HepG2 (cell line): ENCODE measurements around the gene TTC23. TPM values are rescaled to one million over a fixed set of nuclear protein-coding genes. Genes with fewer than 3 reads are reported as not detected.

ENCODE experiments used
- ADNP ChIP-seq: sonication (generic); formaldehyde crosslinking; IDR thresholded peaks from 2 replicates; pipeline ENCODE4 v1.4.0; 2020; ENCODE audit warnings: missing genetic modification reagents
- HMG20A ChIP-seq: IDR thresholded peaks from 2 replicates; pipeline ENCODE4 v1.6.1; 2016; ENCODE audit warnings: borderline replicate concordance
- HNF4A ChIP-seq: sonication (generic); formaldehyde crosslinking; IDR thresholded peaks from 2 replicates; pipeline ENCODE4 v1.4.0; 2020; ENCODE audit warnings: missing genetic modification reagents
- HOXA7 ChIP-seq: sonication (generic); formaldehyde crosslinking; IDR thresholded peaks from 2 replicates; pipeline ENCODE4 v1.8.1; 2022; ENCODE audit warnings: mild to moderate bottlenecking, missing genetic modification reagents, moderate library complexity
- MAFG ChIP-seq: sonication (generic); formaldehyde crosslinking; IDR thresholded peaks from 2 replicates; pipeline ENCODE4 v1.5.1; 2020; ENCODE audit warnings: mild to moderate bottlenecking, missing genetic modification reagents
- NBN ChIP-seq: fragments of 450-650 bp; conservative IDR thresholded peaks from 2 replicates; pipeline ENCODE4 v1.6.1; 2017
- NFE2 ChIP-seq: sonication (generic); formaldehyde crosslinking; IDR thresholded peaks from 2 replicates; pipeline ENCODE4 v1.4.0; 2020; ENCODE audit warnings: missing genetic modification reagents
- PRMT3 ChIP-seq: sonication (generic); formaldehyde crosslinking; IDR thresholded peaks from 2 replicates; pipeline ENCODE4 v1.8.1; 2022; ENCODE audit warnings: low read depth, mild to moderate bottlenecking, moderate library complexity, missing genetic modification reagents, borderline replicate concordance
- PTBP1 ChIP-seq: fragments of 200-400 bp; formaldehyde crosslinking; IDR thresholded peaks from 2 replicates; pipeline ENCODE4 v1.6.1; 2018; ENCODE audit warnings: low read length, low read depth; ENCODE audit not compliant: poor library complexity, severe bottlenecking
- RBAK ChIP-seq: sonication (generic); formaldehyde crosslinking; IDR thresholded peaks from 2 replicates; pipeline ENCODE4 v1.5.1; 2020; ENCODE audit warnings: mild to moderate bottlenecking, missing genetic modification reagents
- REXO4 ChIP-seq: sonication (generic); formaldehyde crosslinking; IDR thresholded peaks from 2 replicates; pipeline ENCODE4 v1.8.0; 2022; ENCODE audit warnings: missing genetic modification reagents, mild to moderate bottlenecking, borderline replicate concordance
- SAFB2 ChIP-seq: sonication (generic); formaldehyde crosslinking; IDR thresholded peaks from 2 replicates; pipeline ENCODE4 v1.5.1; 2020; ENCODE audit warnings: missing genetic modification reagents, low read depth, mild to moderate bottlenecking, borderline replicate concordance
- TEAD2 ChIP-seq: sonication (generic); formaldehyde crosslinking; IDR thresholded peaks from 2 replicates; pipeline ENCODE4 v1.9.0; 2021; ENCODE audit warnings: missing genetic modification reagents
- ZFY ChIP-seq: sonication (generic); formaldehyde crosslinking; IDR thresholded peaks from 2 replicates; pipeline ENCODE4 v1.4.0; 2020; ENCODE audit warnings: missing genetic modification reagents
- ZKSCAN1 ChIP-seq: fragments of 150-350 bp; IDR thresholded peaks from 2 replicates; pipeline ENCODE4 v1.6.1; 2014; ENCODE audit warnings: low read length
- ZKSCAN5 ChIP-seq: sonication (generic); formaldehyde crosslinking; IDR thresholded peaks from 2 replicates; pipeline ENCODE4 v1.5.1; 2020; ENCODE audit warnings: mild to moderate bottlenecking, missing genetic modification reagents
- ZNF468 ChIP-seq: sonication (generic); formaldehyde crosslinking; IDR thresholded peaks from 2 replicates; pipeline ENCODE4 v1.8.0; 2022; ENCODE audit warnings: mild to moderate bottlenecking, moderate library complexity, missing genetic modification reagents
- ZNF615 ChIP-seq: sonication (generic); formaldehyde crosslinking; IDR thresholded peaks from 2 replicates; pipeline ENCODE4 v1.5.0; 2020; ENCODE audit warnings: mild to moderate bottlenecking, missing genetic modification reagents, borderline replicate concordance
- ZNF670 ChIP-seq: sonication (generic); formaldehyde crosslinking; IDR thresholded peaks from 2 replicates; pipeline ENCODE4 v1.8.0; 2022; ENCODE audit warnings: mild to moderate bottlenecking, missing genetic modification reagents, borderline replicate concordance
- ZNF724P ChIP-seq: sonication (generic); formaldehyde crosslinking; IDR thresholded peaks from 2 replicates; pipeline ENCODE4 v1.8.0; 2022; ENCODE audit warnings: missing genetic modification reagents, borderline replicate concordance
- ZSCAN21 ChIP-seq: sonication (generic); formaldehyde crosslinking; IDR thresholded peaks from 2 replicates; pipeline ENCODE4 v1.8.0; 2022; ENCODE audit warnings: mild to moderate bottlenecking, missing genetic modification reagents, moderate library complexity, borderline replicate concordance
- polyA plus RNA-seq, 8 experiments: library from polyadenylated mRNA; depleted of rRNA in 3 of 8; stranded (reverse) in 7 of 8; unstranded in 1 of 8; fragments of >200 nt; fragmentation: Illumina TruSeq in 4 of 8; extraction: Trizol in 4 of 8; gene quantifications; 2 replicates each; pipeline versions ENCODE4 v1.2.1 to v1.2.3, GENCODE V29; 2011 to 2016; ENCODE audit warnings: low read depth in 4 of 8, missing spikeins in 1 of 8, mixed read lengths in 1 of 8; ENCODE audit not compliant: insufficient read depth in 1 of 8
- total RNA-seq, 5 experiments: library from RNA; depleted of rRNA; stranded (reverse); fragments of >200 nt; fragmentation: Illumina TruSeq; extraction: Trizol; gene quantifications; 2 replicates each; pipeline ENCODE4 v1.2.3, GENCODE V29; 2016; ENCODE audit warnings: low read depth in 1 of 5
- TF ChIP-seq, protein P1 (sequence below): sonication (generic); formaldehyde crosslinking; IDR thresholded peaks from 2 replicates; pipeline ENCODE4 v1.4.0; 2020; ENCODE audit warnings: missing genetic modification reagents, borderline replicate concordance
- TF ChIP-seq, protein P2 (sequence below): IDR thresholded peaks from 2 replicates; pipeline ENCODE4 v1.6.1; 2016
- TF ChIP-seq, protein P3 (sequence below): sonication (generic); formaldehyde crosslinking; IDR thresholded peaks from 2 replicates; pipeline ENCODE4 v1.9.0; 2021; ENCODE audit warnings: mild to moderate bottlenecking, missing genetic modification reagents

Gene TTC23
- total and polyA plus RNA-seq, 2 of the 13 experiments (the other 11 are each of a cell fraction or from before 2014, with no cell fraction given): 1.6 to 11.7 TPM

DNA sequence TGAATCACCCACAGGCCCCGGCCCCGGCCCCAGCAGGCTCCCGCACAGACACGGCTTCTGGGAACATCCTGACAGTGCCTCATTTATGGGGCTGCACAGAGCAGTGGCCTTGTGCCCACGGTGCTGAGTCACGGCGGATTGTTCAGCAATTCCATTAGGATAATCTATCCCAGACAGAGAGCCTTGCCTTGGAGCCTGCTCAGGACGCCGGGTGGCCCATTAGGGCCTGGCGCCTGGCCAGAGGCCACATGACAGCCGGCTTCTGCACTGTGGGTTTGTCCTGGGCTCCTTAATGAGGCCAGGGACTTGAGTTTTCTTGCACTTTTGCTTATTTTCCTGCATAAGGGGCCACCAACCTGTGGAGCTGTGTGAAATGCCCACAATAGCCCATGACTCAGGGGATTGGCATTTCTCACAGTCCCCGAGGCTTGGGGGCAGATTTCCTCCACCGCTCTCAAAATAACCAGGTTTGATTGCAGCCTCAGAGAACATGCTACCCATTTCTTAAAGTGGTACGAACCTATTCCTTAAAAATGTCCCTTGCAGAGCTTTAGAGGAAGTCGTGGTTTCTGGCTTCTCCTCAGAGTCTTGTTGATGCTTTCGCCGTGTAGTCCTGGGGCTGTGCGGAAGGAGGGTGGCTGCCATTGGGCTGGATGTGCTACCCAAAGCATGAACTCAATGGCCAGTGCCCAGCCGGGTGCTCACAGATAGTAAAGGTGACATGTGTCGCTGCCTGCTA lies 125.5 kb downstream of the TTC23 start (continued):
- TF ChIP-seq ZSCAN21 (CRISPR knock-in tag) (no peak), ADNP (CRISPR knock-in tag) (no peak), ZFY (peak; percentile 27; the same call in 1 of the 2 replicates), ZNF468 (CRISPR knock-in tag) (no peak), ZNF615 (CRISPR knock-in tag) (no peak), TEAD2 (CRISPR knock-in tag) (no peak), PTBP1 (no peak), ZKSCAN1 (no peak), HOXA7 (CRISPR knock-in tag) (no peak), SAFB2 (CRISPR knock-in tag) (no peak), ZNF724P (no peak), ZNF670 (CRISPR knock-in tag) (no peak), ZKSCAN5 (CRISPR knock-in tag) (no peak), NFE2 (peak; percentile 89), RBAK (CRISPR knock-in tag) (no peak), REXO4 (CRISPR knock-in tag) (no peak), HNF4A (CRISPR knock-in tag) (no peak), HMG20A (CRISPR knock-in tag) (peak; percentile 10; the same call in 1 of the 2 replicates), NBN (no peak), PRMT3 (CRISPR knock-in tag) (no peak), MAFG (peak; percentile 97)
- TF ChIP-seq, protein P1, sequence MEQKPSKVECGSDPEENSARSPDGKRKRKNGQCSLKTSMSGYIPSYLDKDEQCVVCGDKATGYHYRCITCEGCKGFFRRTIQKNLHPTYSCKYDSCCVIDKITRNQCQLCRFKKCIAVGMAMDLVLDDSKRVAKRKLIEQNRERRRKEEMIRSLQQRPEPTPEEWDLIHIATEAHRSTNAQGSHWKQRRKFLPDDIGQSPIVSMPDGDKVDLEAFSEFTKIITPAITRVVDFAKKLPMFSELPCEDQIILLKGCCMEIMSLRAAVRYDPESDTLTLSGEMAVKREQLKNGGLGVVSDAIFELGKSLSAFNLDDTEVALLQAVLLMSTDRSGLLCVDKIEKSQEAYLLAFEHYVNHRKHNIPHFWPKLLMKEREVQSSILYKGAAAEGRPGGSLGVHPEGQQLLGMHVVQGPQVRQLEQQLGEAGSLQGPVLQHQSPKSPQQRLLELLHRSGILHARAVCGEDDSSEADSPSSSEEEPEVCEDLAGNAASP (CRISPR knock-in tag): no peak
- TF ChIP-seq, protein P2, sequence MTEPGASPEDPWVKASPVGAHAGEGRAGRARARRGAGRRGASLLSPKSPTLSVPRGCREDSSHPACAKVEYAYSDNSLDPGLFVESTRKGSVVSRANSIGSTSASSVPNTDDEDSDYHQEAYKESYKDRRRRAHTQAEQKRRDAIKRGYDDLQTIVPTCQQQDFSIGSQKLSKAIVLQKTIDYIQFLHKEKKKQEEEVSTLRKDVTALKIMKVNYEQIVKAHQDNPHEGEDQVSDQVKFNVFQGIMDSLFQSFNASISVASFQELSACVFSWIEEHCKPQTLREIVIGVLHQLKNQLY (CRISPR knock-in tag): no peak
- TF ChIP-seq, protein P3, sequence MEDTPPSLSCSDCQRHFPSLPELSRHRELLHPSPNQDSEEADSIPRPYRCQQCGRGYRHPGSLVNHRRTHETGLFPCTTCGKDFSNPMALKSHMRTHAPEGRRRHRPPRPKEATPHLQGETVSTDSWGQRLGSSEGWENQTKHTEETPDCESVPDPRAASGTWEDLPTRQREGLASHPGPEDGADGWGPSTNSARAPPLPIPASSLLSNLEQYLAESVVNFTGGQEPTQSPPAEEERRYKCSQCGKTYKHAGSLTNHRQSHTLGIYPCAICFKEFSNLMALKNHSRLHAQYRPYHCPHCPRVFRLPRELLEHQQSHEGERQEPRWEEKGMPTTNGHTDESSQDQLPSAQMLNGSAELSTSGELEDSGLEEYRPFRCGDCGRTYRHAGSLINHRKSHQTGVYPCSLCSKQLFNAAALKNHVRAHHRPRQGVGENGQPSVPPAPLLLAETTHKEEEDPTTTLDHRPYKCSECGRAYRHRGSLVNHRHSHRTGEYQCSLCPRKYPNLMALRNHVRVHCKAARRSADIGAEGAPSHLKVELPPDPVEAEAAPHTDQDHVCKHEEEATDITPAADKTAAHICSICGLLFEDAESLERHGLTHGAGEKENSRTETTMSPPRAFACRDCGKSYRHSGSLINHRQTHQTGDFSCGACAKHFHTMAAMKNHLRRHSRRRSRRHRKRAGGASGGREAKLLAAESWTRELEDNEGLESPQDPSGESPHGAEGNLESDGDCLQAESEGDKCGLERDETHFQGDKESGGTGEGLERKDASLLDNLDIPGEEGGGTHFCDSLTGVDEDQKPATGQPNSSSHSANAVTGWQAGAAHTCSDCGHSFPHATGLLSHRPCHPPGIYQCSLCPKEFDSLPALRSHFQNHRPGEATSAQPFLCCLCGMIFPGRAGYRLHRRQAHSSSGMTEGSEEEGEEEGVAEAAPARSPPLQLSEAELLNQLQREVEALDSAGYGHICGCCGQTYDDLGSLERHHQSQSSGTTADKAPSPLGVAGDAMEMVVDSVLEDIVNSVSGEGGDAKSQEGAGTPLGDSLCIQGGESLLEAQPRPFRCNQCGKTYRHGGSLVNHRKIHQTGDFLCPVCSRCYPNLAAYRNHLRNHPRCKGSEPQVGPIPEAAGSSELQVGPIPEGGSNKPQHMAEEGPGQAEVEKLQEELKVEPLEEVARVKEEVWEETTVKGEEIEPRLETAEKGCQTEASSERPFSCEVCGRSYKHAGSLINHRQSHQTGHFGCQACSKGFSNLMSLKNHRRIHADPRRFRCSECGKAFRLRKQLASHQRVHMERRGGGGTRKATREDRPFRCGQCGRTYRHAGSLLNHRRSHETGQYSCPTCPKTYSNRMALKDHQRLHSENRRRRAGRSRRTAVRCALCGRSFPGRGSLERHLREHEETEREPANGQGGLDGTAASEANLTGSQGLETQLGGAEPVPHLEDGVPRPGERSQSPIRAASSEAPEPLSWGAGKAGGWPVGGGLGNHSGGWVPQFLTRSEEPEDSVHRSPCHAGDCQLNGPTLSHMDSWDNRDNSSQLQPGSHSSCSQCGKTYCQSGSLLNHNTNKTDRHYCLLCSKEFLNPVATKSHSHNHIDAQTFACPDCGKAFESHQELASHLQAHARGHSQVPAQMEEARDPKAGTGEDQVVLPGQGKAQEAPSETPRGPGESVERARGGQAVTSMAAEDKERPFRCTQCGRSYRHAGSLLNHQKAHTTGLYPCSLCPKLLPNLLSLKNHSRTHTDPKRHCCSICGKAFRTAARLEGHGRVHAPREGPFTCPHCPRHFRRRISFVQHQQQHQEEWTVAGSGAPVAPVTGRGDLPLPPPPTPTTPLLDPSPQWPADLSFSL: no peak
